SK-N-SH treated with all-trans-retinoic acid at 6 μM for 48 hours (cell line): ENCODE results near the gene CDK18.

ENCODE experiments used
- ARNTL ChIP-seq: fragments of 450-650 bp; formaldehyde crosslinking; IDR thresholded peaks from 2 replicates; pipeline ENCODE4 v1.5.0; 2020; ENCODE audit warnings: low read depth, mild to moderate bottlenecking, moderate library complexity, borderline replicate concordance
- BACH2 ChIP-seq: fragments of 250-450 bp; sonication (Bioruptor Pico); IDR thresholded peaks from 2 replicates; pipeline ENCODE4 v1.9.0; 2021; ENCODE audit warnings: mild to moderate bottlenecking, borderline replicate concordance
- ESRRG ChIP-seq: fragments of 250-450 bp; sonication (Bioruptor Pico); IDR thresholded peaks from 2 replicates; pipeline ENCODE4 v1.6.1; 2021; ENCODE audit warnings: mild to moderate bottlenecking
- GLIS3 ChIP-seq: fragments of 250-450 bp; sonication (Bioruptor Pico); IDR thresholded peaks from 2 replicates; pipeline ENCODE4 v1.5.0; 2020; ENCODE audit warnings: mild to moderate bottlenecking, moderate library complexity
- PPARA ChIP-seq: fragments of 250-450 bp; sonication (Bioruptor Pico); IDR thresholded peaks from 2 replicates; pipeline ENCODE4 v1.5.0; 2020; ENCODE audit warnings: mild to moderate bottlenecking, borderline replicate concordance
- TCF4 ChIP-seq: fragments of 250-450 bp; sonication (Bioruptor Pico); IDR thresholded peaks from 2 replicates; pipeline ENCODE4 v1.8.0; 2021; ENCODE audit warnings: mild to moderate bottlenecking, moderate library complexity, borderline replicate concordance
- ZC3H10 ChIP-seq: fragments of 250-450 bp; sonication (Bioruptor Pico); IDR thresholded peaks from 2 replicates; pipeline ENCODE4 v1.5.1; 2021; ENCODE audit warnings: mild to moderate bottlenecking, moderate library complexity
- ZFP3 ChIP-seq: fragments of 250-450 bp; sonication (Bioruptor Pico); IDR thresholded peaks from 2 replicates; pipeline ENCODE4 v1.5.0; 2020; ENCODE audit warnings: mild to moderate bottlenecking, moderate library complexity
- ZNF8 ChIP-seq: fragments of 450-650 bp; formaldehyde crosslinking; IDR thresholded peaks from 2 replicates; pipeline ENCODE4 v1.5.0; 2020; ENCODE audit warnings: mild to moderate bottlenecking, moderate library complexity
- TF ChIP-seq, protein P1 (sequence below): fragments of 250-450 bp; sonication (Bioruptor Pico); IDR thresholded peaks from 2 replicates; pipeline ENCODE4 v1.5.0; 2020; ENCODE audit warnings: mild to moderate bottlenecking, moderate library complexity

DNA sequence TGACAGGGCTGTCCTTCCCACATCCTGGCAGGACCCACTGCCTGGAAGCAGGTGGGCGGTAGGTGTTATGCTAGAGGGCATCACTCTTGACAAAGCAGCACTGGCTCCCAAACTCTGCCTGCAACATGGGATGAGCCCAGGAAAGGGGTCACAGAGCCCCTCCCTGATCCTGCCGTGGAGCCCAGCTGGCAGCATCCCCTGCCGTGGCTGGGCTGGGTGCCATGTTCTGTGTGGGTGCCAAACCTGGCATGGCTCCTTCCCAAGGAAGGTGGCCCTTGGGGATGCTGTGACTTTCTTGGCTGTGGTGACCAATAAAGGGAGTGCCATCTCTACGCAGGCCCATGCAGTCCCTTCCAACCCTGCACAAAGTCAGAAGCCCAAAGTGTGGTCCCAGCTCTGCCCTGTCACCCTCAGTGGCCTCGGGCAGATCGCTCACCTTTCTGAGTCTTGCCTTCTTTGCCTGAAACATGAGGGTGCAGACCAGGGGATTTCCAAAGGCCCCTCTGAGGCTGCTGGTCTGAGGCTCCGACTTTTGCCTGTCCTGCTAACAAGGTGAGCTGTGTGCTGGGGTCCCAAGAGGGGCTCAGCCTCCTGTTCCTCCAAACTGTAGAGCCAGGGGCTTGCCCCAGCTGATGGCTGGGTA is 6.0 kb downstream of the CDK18 start:
- no peak for TF ChIP-seq ARNTL
- no peak for TF ChIP-seq GLIS3 (CRISPR knock-in tag)
- no peak for TF ChIP-seq TCF4 (CRISPR knock-in tag)
- no peak for TF ChIP-seq ZFP3 (CRISPR knock-in tag)
- TF ChIP-seq ZC3H10 (CRISPR knock-in tag), result no peak
- TF ChIP-seq, protein P1, sequence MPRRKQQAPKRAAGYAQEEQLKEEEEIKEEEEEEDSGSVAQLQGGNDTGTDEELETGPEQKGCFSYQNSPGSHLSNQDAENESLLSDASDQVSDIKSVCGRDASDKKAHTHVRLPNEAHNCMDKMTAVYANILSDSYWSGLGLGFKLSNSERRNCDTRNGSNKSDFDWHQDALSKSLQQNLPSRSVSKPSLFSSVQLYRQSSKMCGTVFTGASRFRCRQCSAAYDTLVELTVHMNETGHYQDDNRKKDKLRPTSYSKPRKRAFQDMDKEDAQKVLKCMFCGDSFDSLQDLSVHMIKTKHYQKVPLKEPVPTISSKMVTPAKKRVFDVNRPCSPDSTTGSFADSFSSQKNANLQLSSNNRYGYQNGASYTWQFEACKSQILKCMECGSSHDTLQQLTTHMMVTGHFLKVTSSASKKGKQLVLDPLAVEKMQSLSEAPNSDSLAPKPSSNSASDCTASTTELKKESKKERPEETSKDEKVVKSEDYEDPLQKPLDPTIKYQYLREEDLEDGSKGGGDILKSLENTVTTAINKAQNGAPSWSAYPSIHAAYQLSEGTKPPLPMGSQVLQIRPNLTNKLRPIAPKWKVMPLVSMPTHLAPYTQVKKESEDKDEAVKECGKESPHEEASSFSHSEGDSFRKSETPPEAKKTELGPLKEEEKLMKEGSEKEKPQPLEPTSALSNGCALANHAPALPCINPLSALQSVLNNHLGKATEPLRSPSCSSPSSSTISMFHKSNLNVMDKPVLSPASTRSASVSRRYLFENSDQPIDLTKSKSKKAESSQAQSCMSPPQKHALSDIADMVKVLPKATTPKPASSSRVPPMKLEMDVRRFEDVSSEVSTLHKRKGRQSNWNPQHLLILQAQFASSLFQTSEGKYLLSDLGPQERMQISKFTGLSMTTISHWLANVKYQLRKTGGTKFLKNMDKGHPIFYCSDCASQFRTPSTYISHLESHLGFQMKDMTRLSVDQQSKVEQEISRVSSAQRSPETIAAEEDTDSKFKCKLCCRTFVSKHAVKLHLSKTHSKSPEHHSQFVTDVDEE (CRISPR knock-in tag), result no peak
- TF ChIP-seq ESRRG, result no peak
- TF ChIP-seq PPARA (CRISPR knock-in tag), result no peak
- no peak for TF ChIP-seq BACH2 (CRISPR knock-in tag)
- TF ChIP-seq ZNF8 (CRISPR knock-in tag), result no peak
